Measurements from ENCODE around the gene CUL5. TPM values are rescaled to one million over a fixed set of nuclear protein-coding genes. Genes with fewer than 3 reads are reported as not detected.
"Not testable (repeated sequence)": the region's sequence is repeated elsewhere in the genome, so short reads cannot be mapped to it uniquely, and the experiment has no call there.

CUL5 gene
- total RNA-seq, 1 donor, result 121 TPM

DNA sequence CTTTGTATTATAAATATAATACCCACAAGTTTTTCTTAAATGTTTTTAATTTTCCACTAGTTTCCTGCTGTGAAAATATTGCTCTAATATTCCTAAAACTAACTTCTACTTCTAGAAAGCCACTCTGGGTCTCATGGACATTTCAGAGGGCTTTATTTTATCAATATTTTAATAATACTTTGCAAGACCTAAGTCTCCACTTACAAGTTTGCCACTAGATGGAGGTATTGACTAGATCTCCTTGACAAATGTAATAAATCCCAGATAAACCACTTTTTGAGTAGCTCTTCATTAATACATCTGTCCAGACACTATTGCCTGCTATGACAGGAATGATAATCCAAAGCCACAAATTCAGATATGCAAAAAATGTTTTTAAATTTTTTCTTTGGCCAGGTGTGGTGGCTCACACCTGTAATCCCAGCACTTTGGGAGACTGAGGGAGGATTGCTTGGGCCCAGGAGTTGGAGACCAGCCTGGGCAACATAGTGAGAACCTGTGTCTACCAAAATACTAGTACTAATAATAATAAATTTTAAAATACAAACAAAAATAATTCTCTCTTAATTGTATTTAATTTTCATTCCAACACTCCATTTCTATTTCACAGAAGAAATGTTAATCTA lies 109.2 kb downstream of the CUL5 start:
- Histone ChIP-seq H3K4me3 (ENCODE audit: low read length) (no peak overlapping the region), H3K4me1 (ENCODE audit: insufficient read depth, low read length) (peaks cover 17% of the 10 kb centered on the region), H3K27me3 (ENCODE audit: insufficient read depth, low read length) (no peaks in the 10 kb centered on the region)

DNA sequence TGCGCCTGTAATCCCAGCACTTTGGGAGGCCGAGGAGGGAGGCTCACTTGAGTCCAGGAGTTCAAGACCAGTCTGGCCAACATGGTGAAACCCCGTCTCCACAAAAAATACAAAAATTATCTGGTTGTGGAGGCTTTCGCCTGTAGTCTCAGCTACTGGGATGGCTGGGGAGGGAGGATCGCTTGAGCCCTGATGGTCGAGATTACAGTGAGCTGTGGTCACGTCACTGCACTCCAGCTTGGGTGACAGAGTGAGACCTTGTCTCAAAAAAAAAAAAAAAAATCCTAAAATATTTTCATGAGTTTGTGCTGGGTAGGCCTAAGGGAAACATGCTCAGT lies 112.2 kb downstream of the CUL5 start:
- peaks cover 35% of the 10 kb centered on the region for H3K4me1 ChIP-seq (ENCODE audit: insufficient read depth, low read length)
- not testable (repeated sequence) for H3K27me3 ChIP-seq (ENCODE audit: insufficient read depth, low read length); H3K9me3 ChIP-seq (ENCODE audit: low read depth, low read length)
- peak overlapping the region; percentile 68 for H3K4me3 ChIP-seq (ENCODE audit: low read length)

More for the DNA sequence above, 109.2 kb downstream of the CUL5 start:
- H3K9me3 ChIP-seq (ENCODE audit: low read depth, low read length), result no peaks in the 10 kb centered on the region

DNA sequence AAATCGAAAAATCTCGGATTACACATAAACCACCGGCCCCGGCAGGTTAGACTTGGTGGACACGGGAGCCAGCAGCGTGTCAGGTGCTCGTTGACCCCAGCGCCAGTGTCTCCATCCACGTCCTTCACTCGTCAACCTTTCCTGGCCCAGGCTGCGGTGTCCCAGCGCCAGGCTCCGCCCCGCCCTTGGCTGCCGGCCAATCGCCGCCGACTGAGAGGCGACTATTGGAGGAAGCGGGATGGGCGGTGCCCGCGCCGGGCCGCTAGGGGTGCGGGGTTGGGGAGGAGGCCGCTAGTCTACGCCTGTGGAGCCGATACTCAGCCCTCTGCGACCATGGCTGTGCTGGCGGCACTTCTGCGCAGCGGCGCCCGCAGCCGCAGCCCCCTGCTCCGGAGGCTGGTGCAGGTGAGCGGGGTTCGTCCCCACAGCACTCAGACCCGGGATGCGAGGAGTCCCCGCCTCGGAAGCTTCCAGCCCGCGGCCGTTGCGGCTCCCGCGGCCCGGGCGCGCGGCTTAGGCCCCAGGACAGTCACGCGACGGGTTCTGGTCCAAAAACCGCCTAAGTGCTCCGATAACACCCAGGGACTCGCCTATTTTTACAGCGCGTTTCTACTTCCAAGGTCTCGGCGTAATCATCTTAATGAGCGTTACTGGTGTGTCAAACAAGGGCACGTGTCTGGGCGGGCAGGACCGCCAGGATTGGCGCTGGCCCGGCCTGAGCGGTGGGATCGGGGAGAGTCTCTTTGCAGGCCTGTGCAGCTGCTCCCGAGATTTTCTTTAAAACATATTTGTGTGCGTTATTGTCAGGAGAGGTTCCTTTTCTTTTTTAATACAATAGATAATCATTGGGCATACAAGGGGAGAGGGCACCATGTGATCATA lies 112.8 kb downstream of the CUL5 start, which contains the start of gene ACAT1:
Gene ACAT1 (plus strand): TSS at position 294 of the 882 bp plus-strand sequence. CDS start 40 bp downstream, at position 334.
- peaks cover 35% of the 10 kb centered on the region for H3K4me1 ChIP-seq (ENCODE audit: insufficient read depth, low read length)
- peak within 1 kb of the TSS; percentile 68 for H3K4me3 ChIP-seq (ENCODE audit: low read length)
- H3K9me3 ChIP-seq (ENCODE audit: low read depth, low read length), result no peaks in the 10 kb centered on the region
- no peaks in the 10 kb centered on the region for H3K27me3 ChIP-seq (ENCODE audit: insufficient read depth, low read length)

DNA sequence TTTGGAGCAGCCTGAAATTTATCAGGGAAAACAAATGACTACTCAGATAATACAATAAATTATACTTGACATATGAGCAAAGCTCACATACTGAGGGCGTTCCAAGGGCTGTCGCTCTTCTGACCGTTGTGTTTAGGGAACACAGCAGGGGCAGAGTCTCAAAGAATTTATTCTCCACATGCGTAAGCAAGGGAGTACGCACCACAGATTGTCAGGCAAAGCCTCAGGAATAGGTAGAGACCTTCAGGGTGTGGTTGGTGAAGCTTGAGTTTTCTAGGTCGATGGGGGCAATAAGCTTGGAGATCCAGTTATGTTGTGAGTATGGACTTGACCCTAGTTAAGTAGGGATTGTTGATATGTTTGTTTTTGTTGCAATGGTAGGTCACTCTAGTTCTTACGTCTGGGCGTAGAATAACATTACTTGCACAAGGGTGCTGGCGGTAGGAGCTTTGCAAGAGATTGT lies 113.5 kb downstream of the CUL5 start:
- H3K27me3 ChIP-seq (ENCODE audit: insufficient read depth, low read length), result no peaks in the 10 kb centered on the region
- peak overlapping the region; percentile 68 for H3K4me3 ChIP-seq (ENCODE audit: low read length)
- H3K4me1 ChIP-seq (ENCODE audit: insufficient read depth, low read length), result peaks cover 35% of the 10 kb centered on the region
- H3K9me3 ChIP-seq (ENCODE audit: low read depth, low read length), result no peaks in the 10 kb centered on the region

DNA sequence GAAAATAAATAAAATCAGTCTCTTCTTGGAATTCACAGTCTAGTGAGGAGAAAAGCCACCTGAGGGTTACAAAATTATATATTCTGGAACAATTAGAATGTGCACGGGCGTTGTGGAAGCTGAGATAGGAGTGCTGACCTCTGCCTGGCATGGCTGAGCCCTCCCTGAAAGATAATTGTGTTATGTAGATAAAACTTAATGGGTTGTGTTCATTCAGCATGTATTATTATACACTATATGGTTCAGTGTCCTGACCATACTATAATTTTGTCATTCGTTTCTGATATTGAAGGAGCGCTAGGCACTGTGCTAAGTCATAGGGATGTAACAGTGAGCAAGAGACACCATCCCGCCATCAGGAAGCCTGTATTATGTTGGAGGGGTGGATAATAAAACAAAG lies 116.4 kb downstream of the CUL5 start:
- Histone ChIP-seq H3K4me1 (ENCODE audit: insufficient read depth, low read length) (peaks cover 35% of the 10 kb centered on the region), H3K4me3 (ENCODE audit: low read length) (no peak overlapping the region), H3K27me3 (ENCODE audit: insufficient read depth, low read length) (no peaks in the 10 kb centered on the region), H3K9me3 (ENCODE audit: low read depth, low read length) (no peaks in the 10 kb centered on the region)

DNA sequence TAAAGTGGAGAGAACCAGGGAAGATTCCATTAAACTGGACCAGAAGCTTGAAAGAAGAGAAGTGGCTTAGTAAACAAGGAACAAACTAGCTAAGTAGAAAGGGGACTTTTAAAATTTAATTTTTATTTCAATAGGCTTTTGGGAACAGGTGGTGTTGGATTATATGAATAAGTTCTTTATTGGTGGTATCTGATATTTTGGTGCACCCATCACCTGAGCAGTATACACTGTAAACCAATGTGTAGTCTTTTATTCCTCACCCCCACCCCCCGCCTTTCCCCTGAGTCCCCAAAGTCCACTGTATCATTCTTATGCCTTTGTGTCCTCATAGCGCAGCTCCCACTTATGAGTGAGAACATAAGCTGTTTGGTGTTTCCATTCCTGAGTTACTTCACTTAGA lies 120.1 kb downstream of the CUL5 start:
- Histone ChIP-seq H3K4me1 (ENCODE audit: insufficient read depth, low read length) (peaks cover 9% of the 10 kb centered on the region), H3K27me3 (ENCODE audit: insufficient read depth, low read length) (no peaks in the 10 kb centered on the region), H3K4me3 (ENCODE audit: low read length) (no peak overlapping the region), H3K9me3 (ENCODE audit: low read depth, low read length) (no peaks in the 10 kb centered on the region)

DNA sequence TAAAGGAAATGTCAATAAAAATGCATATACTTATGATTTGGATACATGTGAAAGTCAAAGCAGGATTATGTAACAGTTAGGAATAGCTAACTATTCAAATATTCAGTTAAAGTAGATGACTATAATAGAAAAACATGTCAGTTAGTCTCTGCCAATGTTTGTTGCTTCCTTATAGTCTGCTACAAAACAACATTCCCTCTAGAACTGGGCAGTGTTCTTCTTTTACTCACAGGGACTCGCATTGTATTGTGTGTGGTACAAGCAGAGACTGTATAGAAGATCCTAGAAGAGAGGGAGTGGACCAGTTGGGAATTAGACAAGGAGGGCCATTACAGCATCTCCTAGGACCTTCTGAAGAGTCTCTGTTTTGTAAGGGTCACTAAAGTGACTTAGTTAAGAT lies 123.3 kb downstream of the CUL5 start:
- Histone ChIP-seq H3K9me3 (ENCODE audit: low read depth, low read length) (no peaks in the 10 kb centered on the region), H3K4me3 (ENCODE audit: low read length) (no peak overlapping the region), H3K27me3 (ENCODE audit: insufficient read depth, low read length) (no peaks in the 10 kb centered on the region), H3K4me1 (ENCODE audit: insufficient read depth, low read length) (no peaks in the 10 kb centered on the region)

DNA sequence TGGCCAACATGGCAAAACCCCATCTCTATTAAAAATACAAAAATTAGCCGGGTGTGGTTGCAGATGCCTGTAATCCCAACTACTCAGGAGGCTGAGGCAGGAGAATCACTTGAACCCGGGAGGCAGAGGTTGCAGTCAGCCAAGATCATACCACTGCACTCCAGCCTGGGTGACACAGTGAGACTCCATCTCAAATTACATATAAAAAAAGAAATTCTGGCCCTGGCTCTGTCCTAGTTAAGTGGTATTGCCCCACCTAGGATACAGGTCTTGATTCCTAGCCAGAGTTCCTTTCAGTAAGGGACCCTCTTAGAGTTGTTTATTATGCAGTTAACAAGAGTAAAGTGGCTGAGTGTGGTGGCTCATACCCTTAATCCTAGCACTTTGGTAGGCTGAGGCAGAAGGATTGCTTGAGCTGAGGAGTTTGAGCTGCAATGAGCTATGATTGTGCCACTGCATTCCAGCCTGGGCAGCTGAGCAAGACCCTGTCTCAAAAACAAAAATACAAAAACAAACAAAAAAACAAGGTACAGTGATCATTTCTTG lies 124.4 kb downstream of the CUL5 start:
- H3K27me3 ChIP-seq (ENCODE audit: insufficient read depth, low read length); H3K4me1 ChIP-seq (ENCODE audit: insufficient read depth, low read length); H3K4me3 ChIP-seq (ENCODE audit: low read length); H3K9me3 ChIP-seq (ENCODE audit: low read depth, low read length): not testable (repeated sequence)

DNA sequence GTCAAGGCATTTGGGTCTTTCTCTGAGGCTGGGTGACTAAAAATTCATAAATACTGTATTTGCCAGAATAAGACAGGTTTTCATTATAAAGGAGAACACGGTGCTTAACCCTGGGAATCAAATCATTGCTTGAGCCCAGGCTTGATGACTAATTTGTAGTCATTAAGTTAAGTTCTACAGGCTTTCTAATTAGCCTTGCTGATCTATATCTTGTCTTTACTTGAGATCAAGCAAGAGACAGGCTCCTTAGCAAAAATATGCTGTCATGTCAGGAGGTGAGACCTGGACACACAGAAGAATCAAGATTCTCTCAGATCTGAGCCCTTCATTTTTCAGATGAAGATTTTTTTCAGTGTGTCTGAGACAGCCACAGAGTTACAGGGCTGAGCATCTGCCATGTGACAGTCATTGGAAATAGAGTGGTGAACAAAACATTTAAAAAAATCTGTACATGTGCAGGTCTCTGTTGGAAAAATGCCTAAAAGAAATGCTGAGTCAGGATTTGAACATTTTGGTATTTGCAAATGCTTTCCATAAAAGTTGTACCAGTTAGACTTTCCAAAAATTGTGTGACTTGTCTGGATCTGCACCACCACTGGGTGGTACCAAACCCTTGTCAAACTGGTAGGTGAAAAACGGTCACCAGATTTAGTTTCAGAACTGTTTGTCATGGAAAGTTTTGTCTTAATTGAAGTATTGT lies 127.3 kb downstream of the CUL5 start:
- no peaks in the 10 kb centered on the region for H3K4me1 ChIP-seq (ENCODE audit: insufficient read depth, low read length)
- H3K27me3 ChIP-seq (ENCODE audit: insufficient read depth, low read length), result no peaks in the 10 kb centered on the region

DNA sequence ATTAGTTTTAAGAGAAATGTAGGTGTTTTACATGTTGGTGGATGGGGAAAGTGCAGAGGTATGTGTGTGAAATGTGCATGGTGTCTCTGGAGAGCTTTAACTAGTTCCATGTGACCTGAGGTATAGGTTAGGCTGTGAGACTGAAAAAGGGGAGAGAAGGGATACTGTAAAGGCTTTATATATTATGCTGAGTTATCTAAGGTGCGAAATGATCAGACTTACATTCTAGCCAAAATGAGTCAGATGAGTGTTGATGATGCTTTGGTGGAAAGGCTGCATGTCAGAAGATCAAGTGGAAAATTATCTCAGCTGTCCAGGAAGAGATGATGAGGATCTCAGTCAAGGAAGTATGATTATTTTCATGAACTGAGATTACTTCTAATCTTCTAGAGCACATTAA lies 128.5 kb downstream of the CUL5 start:
- H3K27me3 ChIP-seq (ENCODE audit: insufficient read depth, low read length), result no peaks in the 10 kb centered on the region
- H3K4me3 ChIP-seq (ENCODE audit: low read length), result no peak overlapping the region
- no peaks in the 10 kb centered on the region for H3K4me1 ChIP-seq (ENCODE audit: insufficient read depth, low read length)
- H3K9me3 ChIP-seq (ENCODE audit: low read depth, low read length), result no peaks in the 10 kb centered on the region

More for the DNA sequence above, 127.3 kb downstream of the CUL5 start:
- H3K4me3 ChIP-seq (ENCODE audit: low read length), result no peak overlapping the region
- no peaks in the 10 kb centered on the region for H3K9me3 ChIP-seq (ENCODE audit: low read depth, low read length)

DNA sequence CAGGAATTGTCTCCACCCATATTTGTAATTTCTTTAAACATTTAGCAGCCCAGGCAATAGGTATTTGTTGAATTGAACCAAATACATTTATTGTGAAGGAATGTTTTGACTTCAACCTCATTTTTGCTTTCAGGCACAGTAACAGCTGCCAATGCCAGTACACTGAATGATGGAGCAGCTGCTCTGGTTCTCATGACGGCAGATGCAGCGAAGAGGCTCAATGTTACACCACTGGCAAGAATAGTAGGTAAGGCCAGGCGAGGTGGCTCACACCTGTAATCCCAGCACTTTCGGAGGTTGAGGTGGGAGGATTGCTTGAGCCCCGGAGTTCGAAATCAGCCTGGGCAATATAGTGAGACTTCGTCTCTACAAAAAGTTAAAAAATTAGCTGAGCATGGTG lies 133.6 kb downstream of the CUL5 start:
- Histone ChIP-seq H3K4me3 (ENCODE audit: low read length) (no peak overlapping the region), H3K27me3 (ENCODE audit: insufficient read depth, low read length) (no peaks in the 10 kb centered on the region), H3K4me1 (ENCODE audit: insufficient read depth, low read length) (no peaks in the 10 kb centered on the region), H3K9me3 (ENCODE audit: low read depth, low read length) (no peaks in the 10 kb centered on the region)

DNA sequence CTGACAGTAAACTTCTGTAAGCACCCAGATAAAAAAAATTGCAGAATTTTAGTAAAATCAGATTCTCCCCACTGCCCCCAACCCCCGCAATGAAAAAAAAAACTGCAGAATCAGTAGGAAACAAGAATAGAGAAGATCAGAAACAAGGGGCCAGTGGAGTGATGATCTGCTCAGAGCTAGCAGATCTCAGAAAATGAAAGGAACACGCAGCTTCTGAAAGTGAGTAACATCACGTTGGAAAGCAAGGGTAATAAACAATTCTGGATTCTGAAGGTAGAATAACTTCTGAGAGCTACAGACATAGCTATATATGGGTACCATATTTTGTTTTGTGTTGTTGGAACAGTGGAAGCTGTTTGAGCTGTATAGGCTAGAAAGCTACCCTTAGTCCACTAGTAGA lies 135.9 kb downstream of the CUL5 start:
- Histone ChIP-seq H3K9me3 (ENCODE audit: low read depth, low read length) (no peaks in the 10 kb centered on the region), H3K4me3 (ENCODE audit: low read length) (no peak overlapping the region), H3K4me1 (ENCODE audit: insufficient read depth, low read length) (no peaks in the 10 kb centered on the region), H3K27me3 (ENCODE audit: insufficient read depth, low read length) (no peaks in the 10 kb centered on the region)

DNA sequence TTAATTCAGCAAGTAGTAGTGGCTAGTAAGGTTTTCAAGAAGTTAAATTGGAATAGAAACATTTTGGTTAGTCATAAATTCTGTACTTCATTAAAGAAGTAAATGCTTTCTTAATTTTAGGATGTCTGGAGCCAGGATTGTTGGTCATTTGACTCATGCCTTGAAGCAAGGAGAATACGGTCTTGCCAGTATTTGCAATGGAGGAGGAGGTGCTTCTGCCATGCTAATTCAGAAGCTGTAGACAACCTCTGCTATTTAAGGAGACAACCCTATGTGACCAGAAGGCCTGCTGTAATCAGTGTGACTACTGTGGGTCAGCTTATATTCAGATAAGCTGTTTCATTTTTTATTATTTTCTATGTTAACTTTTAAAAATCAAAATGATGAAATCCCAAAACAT lies 138.5 kb downstream of the CUL5 start:
- H3K4me1 ChIP-seq (ENCODE audit: insufficient read depth, low read length), result no peaks in the 10 kb centered on the region
- H3K27me3 ChIP-seq (ENCODE audit: insufficient read depth, low read length), result no peaks in the 10 kb centered on the region
- no peaks in the 10 kb centered on the region for H3K9me3 ChIP-seq (ENCODE audit: low read depth, low read length)
- H3K4me3 ChIP-seq (ENCODE audit: low read length), result no peak overlapping the region

DNA sequence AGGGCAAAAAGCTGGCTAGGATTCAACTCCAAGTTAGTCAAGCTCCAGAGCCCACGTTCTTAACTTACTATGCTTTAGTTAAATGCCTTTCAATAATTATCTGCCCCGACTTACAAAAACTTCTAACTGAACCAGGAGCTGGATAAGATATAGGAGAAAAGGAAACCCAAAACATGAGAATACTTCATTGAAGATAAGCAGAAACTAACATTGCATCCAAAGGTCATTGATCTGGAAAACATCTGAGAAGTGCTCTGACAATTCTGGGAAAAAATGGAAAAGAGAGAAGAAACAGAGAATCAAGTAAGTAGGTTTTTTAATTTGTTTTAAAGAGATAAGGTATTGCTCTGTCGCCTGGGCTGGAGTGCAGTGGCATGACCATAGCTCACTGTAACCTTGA lies 139.9 kb downstream of the CUL5 start:
- Histone ChIP-seq H3K9me3 (ENCODE audit: low read depth, low read length) (no peaks in the 10 kb centered on the region), H3K27me3 (ENCODE audit: insufficient read depth, low read length) (no peaks in the 10 kb centered on the region), H3K4me1 (ENCODE audit: insufficient read depth, low read length) (no peaks in the 10 kb centered on the region), H3K4me3 (ENCODE audit: low read length) (no peak overlapping the region)

DNA sequence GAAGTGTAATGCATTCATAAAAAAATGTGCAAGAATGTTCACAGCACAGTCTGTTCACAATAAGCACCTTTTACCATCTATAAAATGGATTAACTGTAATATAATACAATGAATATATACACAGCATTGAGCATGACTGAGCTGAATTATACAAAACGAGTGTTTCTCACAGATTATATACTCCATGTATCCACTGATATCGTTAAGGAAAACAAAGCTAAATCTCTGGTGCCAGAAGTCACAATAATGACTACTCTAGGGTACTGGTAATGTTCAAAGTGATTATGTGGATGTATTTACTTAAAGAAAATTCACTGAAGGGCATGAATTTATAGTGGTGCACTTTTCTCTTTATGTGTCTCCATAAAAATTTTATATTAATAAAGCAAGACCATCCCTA lies 145.9 kb downstream of the CUL5 start:
- H3K4me3 ChIP-seq (ENCODE audit: low read length), result no peak overlapping the region
- no peaks in the 10 kb centered on the region for H3K4me1 ChIP-seq (ENCODE audit: insufficient read depth, low read length)
- no peaks in the 10 kb centered on the region for H3K9me3 ChIP-seq (ENCODE audit: low read depth, low read length)
- H3K27me3 ChIP-seq (ENCODE audit: insufficient read depth, low read length), result no peaks in the 10 kb centered on the region

All from mononuclear cell (primary cell).